ENCODE measurements around the gene TGFB1I1.

Gene TGFB1I1

DNA sequence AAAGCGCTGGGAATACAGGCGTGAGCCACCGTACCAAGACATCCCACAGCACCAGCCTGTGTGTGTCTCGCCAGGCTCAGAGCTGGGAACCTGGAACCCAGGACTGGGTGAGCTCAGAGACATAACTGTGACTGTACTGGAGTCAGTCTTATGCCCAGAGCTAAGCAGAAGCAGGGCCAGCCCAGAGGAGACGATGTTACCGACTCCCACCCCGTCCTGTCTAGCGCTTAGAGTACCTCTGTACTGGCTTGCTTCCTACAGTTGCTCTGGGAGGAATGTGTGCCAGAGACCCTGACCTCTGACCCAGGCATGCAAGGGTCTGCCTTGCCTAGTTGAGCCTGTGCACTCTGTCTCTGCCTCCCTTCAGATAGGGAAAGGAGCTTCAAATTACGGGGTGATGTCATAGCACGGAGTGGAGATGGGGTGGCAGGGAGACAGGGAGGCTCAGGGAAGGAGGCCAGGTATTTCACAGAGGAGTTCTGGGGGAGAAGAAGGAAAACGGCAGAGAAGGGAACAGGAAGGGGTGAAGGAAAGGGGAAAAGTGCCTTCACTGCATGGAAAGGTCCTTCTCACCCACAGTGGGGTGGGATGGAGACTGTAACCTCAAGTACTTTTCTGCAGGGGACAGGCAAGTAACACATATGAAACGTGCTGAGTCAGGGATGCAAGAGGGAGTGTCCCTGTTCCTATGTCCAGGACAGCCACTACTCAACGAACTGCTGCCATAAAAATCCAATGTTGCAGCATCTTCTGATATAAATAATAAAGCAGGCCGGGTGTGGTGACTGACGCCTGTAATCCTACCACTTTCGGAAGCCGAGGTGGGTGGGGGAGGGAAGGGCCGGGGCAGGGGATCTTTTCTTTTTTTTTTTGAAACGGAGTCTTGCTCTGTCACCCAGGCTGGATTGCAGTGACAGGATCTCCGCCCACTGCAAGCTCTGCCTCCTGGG lies 18.4 kb upstream of the TGFB1I1 start:
- H3K27me3 ChIP-seq (ENCODE audit: control insufficient read depth in 1 of 2, insufficient read depth in 1 of 2, low read length in 2 of 2) = no peaks in the 10 kb centered on the region
- H2AFZ ChIP-seq (ENCODE audit: low read depth, low read length) = no peak overlapping the region
- DNase-seq = peak; percentile 85
- H3K18ac ChIP-seq (ENCODE audit: low read depth in 1 of 2, low read length in 2 of 2) = peak overlapping the region; percentile 13 to 72
- H4K91ac ChIP-seq (ENCODE audit: low read length) = peak overlapping the region; percentile 84
- 39% methylated on average over 18 of the region's 20 CpGs for WGBS
- no peaks in the 10 kb centered on the region for H3K9me3 ChIP-seq (ENCODE audit: control insufficient read depth, low read length)
- H3K79me1 ChIP-seq (replicated peaks; ENCODE audit: low read length, poor library complexity, severe bottlenecking) = peaks cover 17% of the 10 kb centered on the region
- peak overlapping the region; percentile 76 for H4K8ac ChIP-seq (ENCODE audit: low read length)
- H3K4me2 ChIP-seq (ENCODE audit: low read length, poor library complexity, severe bottlenecking) = no peak overlapping the region
- peak overlapping the region in 1 of 2 experiments; percentile 28 for H3K4me3 ChIP-seq (ENCODE audit: insufficient read depth in 1 of 2, low read depth in 1 of 2, low read length in 2 of 2)
- peak overlapping the region; percentile 65 for H2AK5ac ChIP-seq (ENCODE audit: low read length, severe bottlenecking)
- H3K4me1 ChIP-seq (ENCODE audit: control insufficient read depth, insufficient read depth, low read depth, low read length) = peaks cover 42% of the 10 kb centered on the region
- H3K9ac ChIP-seq (ENCODE audit: low read length) = peak overlapping the region; percentile 78
- H2BK12ac ChIP-seq (ENCODE audit: low read length in 2 of 2) = peak overlapping the region; percentile 3 to 53
- H2BK15ac ChIP-seq (ENCODE audit: low read depth, poor library complexity, severe bottlenecking) = no peak overlapping the region
- peak overlapping the region; percentile 31 for H3K27ac ChIP-seq (ENCODE audit: low read length, poor library complexity, severe bottlenecking)
- H3K14ac ChIP-seq (ENCODE audit: low read length in 2 of 2) = peak overlapping the region in 1 of 2 experiments; percentile 86
- H3K36me3 ChIP-seq (ENCODE audit: control insufficient read depth in 1 of 2, insufficient read depth in 2 of 2, low read depth in 1 of 2, low read length in 2 of 2) = peaks cover 10 to 21% of the 10 kb centered on the region in 2 experiments
- no peak overlapping the region for H2BK120ac ChIP-seq (ENCODE audit: low read depth, low read length)
- peak overlapping the region in 1 of 2 experiments; percentile 24 for H3K23ac ChIP-seq (ENCODE audit: low read length in 2 of 2)
- H3K4ac ChIP-seq (ENCODE audit: low read depth in 1 of 2, low read length in 2 of 2) = peak overlapping the region in 1 of 2 experiments; percentile 82
- no peak overlapping the region for H2BK5ac ChIP-seq (ENCODE audit: low read depth, low read length, poor library complexity, severe bottlenecking)

- no peak overlapping the region for H3K27ac ChIP-seq (ENCODE audit: low read length, poor library complexity, severe bottlenecking)
Measured at GRCh38 chr16:31455601-31456314, 16.2 kb upstream of the TGFB1I1 start.

DNA sequence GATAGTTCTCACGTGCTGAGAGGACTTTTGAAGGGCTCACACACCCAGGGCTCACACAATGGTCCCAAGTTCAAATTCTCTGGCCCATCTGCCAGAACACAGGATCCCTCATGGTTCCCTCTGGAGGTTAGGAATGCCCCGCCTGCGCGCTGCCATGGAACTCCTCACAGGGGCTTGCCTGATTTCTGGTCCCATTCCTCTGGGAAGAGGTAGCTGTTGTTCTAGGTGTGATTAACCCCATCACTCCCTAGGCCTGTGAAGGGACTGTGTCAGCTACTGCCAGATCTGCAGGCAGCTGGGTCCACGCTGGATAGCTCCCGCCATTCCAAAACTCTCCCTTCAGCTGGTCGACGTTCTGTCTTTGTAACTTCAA lies 15.0 kb upstream of the TGFB1I1 start:
- no peak overlapping the region for H3K4me2 ChIP-seq (ENCODE audit: low read length, poor library complexity, severe bottlenecking)
- no peaks in the 10 kb centered on the region for H3K27me3 ChIP-seq (ENCODE audit: control insufficient read depth in 1 of 2, insufficient read depth in 1 of 2, low read length in 2 of 2)
- no peak overlapping the region for H3K27ac ChIP-seq (ENCODE audit: low read length, poor library complexity, severe bottlenecking)
- no peak for DNase-seq
- no peak overlapping the region for H3K18ac ChIP-seq (ENCODE audit: low read depth in 1 of 2, low read length in 2 of 2)
- H3K9ac ChIP-seq (ENCODE audit: low read length) = peak overlapping the region; percentile 99
- 92% methylated on average over 8 of the region's 8 CpGs for WGBS
- peaks cover 23% of the 10 kb centered on the region for H3K79me1 ChIP-seq (replicated peaks; ENCODE audit: low read length, poor library complexity, severe bottlenecking)
- H3K14ac ChIP-seq (ENCODE audit: low read length in 2 of 2) = no peak overlapping the region
- H4K8ac ChIP-seq (ENCODE audit: low read length) = no peak overlapping the region
- no peak overlapping the region for H2AK5ac ChIP-seq (ENCODE audit: low read length, severe bottlenecking)
- H3K23ac ChIP-seq (ENCODE audit: low read length in 2 of 2) = no peak overlapping the region
- no peak overlapping the region for H2BK12ac ChIP-seq (ENCODE audit: low read length in 2 of 2)
- peak overlapping the region in 1 of 2 experiments; percentile 87 for H3K4me3 ChIP-seq (ENCODE audit: insufficient read depth in 1 of 2, low read depth in 1 of 2, low read length in 2 of 2)
- H3K4ac ChIP-seq (ENCODE audit: low read depth in 1 of 2, low read length in 2 of 2) = peak overlapping the region in 1 of 2 experiments; percentile 30
- peaks cover 15 to 24% of the 10 kb centered on the region in 2 experiments for H3K36me3 ChIP-seq (ENCODE audit: control insufficient read depth in 1 of 2, insufficient read depth in 2 of 2, low read depth in 1 of 2, low read length in 2 of 2)
- no peak overlapping the region for H2BK15ac ChIP-seq (ENCODE audit: low read depth, poor library complexity, severe bottlenecking)
- H4K91ac ChIP-seq (ENCODE audit: low read length) = no peak overlapping the region
- H3K9me3 ChIP-seq (ENCODE audit: control insufficient read depth, low read length) = no peaks in the 10 kb centered on the region
- H2AFZ ChIP-seq (ENCODE audit: low read depth, low read length) = no peak overlapping the region
- no peak overlapping the region for H2BK5ac ChIP-seq (ENCODE audit: low read depth, low read length, poor library complexity, severe bottlenecking)
- no peak overlapping the region for H2BK120ac ChIP-seq (ENCODE audit: low read depth, low read length)
- peaks cover 41% of the 10 kb centered on the region for H3K4me1 ChIP-seq (ENCODE audit: control insufficient read depth, insufficient read depth, low read depth, low read length)

More at GRCh38 chr16:31455601-31456314, 16.2 kb upstream of the TGFB1I1 start:
- Histone ChIP-seq H3K9ac (ENCODE audit: low read length) (peak overlapping the region; percentile 22), H3K4me3 (ENCODE audit: insufficient read depth in 1 of 2, low read depth in 1 of 2, low read length in 2 of 2) (peak overlapping the region in 1 of 2 experiments; percentile 27), H2BK120ac (ENCODE audit: low read depth, low read length) (no peak overlapping the region), H4K91ac (ENCODE audit: low read length) (peak overlapping the region; percentile 21), H3K79me1 (replicated peaks; ENCODE audit: low read length, poor library complexity, severe bottlenecking) (peaks cover 17% of the 10 kb centered on the region), H3K18ac (ENCODE audit: low read depth in 1 of 2, low read length in 2 of 2) (no peak overlapping the region), H3K9me3 (ENCODE audit: control insufficient read depth, low read length) (no peaks in the 10 kb centered on the region), H3K14ac (ENCODE audit: low read length in 2 of 2) (no peak overlapping the region), H3K36me3 (ENCODE audit: control insufficient read depth in 1 of 2, insufficient read depth in 2 of 2, low read depth in 1 of 2, low read length in 2 of 2) (peaks cover 10 to 21% of the 10 kb centered on the region in 2 experiments), H2BK15ac (ENCODE audit: low read depth, poor library complexity, severe bottlenecking) (no peak overlapping the region), H4K8ac (ENCODE audit: low read length) (no peak overlapping the region), H2AFZ (ENCODE audit: low read depth, low read length) (no peak overlapping the region), H3K4ac (ENCODE audit: low read depth in 1 of 2, low read length in 2 of 2) (no peak overlapping the region), H3K23ac (ENCODE audit: low read length in 2 of 2) (no peak overlapping the region), H2AK5ac (ENCODE audit: low read length, severe bottlenecking) (no peak overlapping the region), H2BK12ac (ENCODE audit: low read length in 2 of 2) (no peak overlapping the region), H3K27me3 (ENCODE audit: control insufficient read depth in 1 of 2, insufficient read depth in 1 of 2, low read length in 2 of 2) (no peaks in the 10 kb centered on the region), H2BK5ac (ENCODE audit: low read depth, low read length, poor library complexity, severe bottlenecking) (no peak overlapping the region), H3K4me1 (ENCODE audit: control insufficient read depth, insufficient read depth, low read depth, low read length) (peaks cover 45% of the 10 kb centered on the region), H3K4me2 (ENCODE audit: low read length, poor library complexity, severe bottlenecking) (no peak overlapping the region)
- no peak for DNase-seq
- 89% methylated on average over 17 of the region's 17 CpGs for WGBS
